Body of pancreas (tissue), 4 donors: ENCODE data around the gene KRT23. TPM values are rescaled to one million over a fixed set of nuclear protein-coding genes. Genes with fewer than 3 reads are reported as not detected.
A peak's percentile ranks its signal among the peaks of the same experiment; 100 is the strongest.

Experiments used
- ATAC-seq: fragments of 150-250 bp; one replicate; pipeline ENCODE4 v1.9.1; 2016
- DNase-seq, 4 donors: peaks; one replicate each; pipeline ENCODE4 v3.0.0-alpha.2; 2019
- H3K27ac ChIP-seq, 4 donors: fragments of 200-600 bp; sonication (generic); 1 replicate in 3 of 4; 2 replicates in 1 of 4; pipeline versions ENCODE4 v1.5.1 to v1.6.1; 2016 to 2019; ENCODE audit warnings: mild to moderate bottlenecking in 1 of 4, mixed read lengths in 1 of 4, moderate library complexity in 1 of 4
- H3K27me3 ChIP-seq, 2 donors: fragments of 200-600 bp; sonication (generic); one replicate each; pipeline ENCODE4 v1.6.0; 2016; ENCODE audit warnings: mild to moderate bottlenecking in 1 of 2
- H3K36me3 ChIP-seq, 2 donors: fragments of 200-600 bp; sonication (generic); replicated peaks in 1 of 2; 2 replicates each; pipeline ENCODE4 v1.5.1; 2016; ENCODE audit warnings: low read depth in 2 of 2; ENCODE audit not compliant: insufficient read depth in 1 of 2
- H3K4me1 ChIP-seq: fragments of 200-600 bp; sonication (generic); one replicate; pipeline ENCODE4 v1.6.0; 2016
- H3K4me3 ChIP-seq, 2 donors: fragments of 200-600 bp; sonication (generic); 1 replicate in 1 of 2; 2 replicates in 1 of 2; pipeline ENCODE4 v1.5.1; 2016 to 2019
- H3K9me3 ChIP-seq, 3 donors: fragments of 200-600 bp; sonication (generic); 1 replicate in 2 of 3; 2 replicates in 1 of 3; pipeline ENCODE4 v1.5.1; 2016
- CTCF ChIP-seq, 7 experiments: fragments of 450-650 bp in 4 of 7; fragments of 200-600 bp in 3 of 7; sonication (generic) in 3 of 7; IDR thresholded peaks; one replicate each; pipeline ENCODE4 v1.5.1; 2016 to 2019; ENCODE audit warnings: antibody characterized with exemption in 7 of 7
- POLR2A ChIP-seq, 3 donors: fragments of 450-650 bp; IDR thresholded peaks; one replicate each; pipeline ENCODE4 v1.6.1; 2016; ENCODE audit warnings: antibody characterized with exemption in 3 of 3, mild to moderate bottlenecking in 2 of 3
- WGBS, 2 donors: methylation state at CpG; one replicate each; pipeline ENCODE4 v1.1.5; 2017; 5-methylcytosine and 5-hydroxymethylcytosine counted together
- intact Hi-C: fragments of 100-400 bp; cut with DNase I; formaldehyde crosslinking; loops from one replicate; pipeline ENCODE4 v1.15.1; 2023
- total RNA-seq, 2 donors: library from RNA; depleted of rRNA; stranded (reverse); fragments of >200 nt; gene quantifications; one replicate each; pipeline ENCODE4 v1.1.0, GENCODE V29; 2016

The KRT23 gene
- total RNA-seq, 2 donors from 2014 or later: 2.3 to 9.6 TPM

GRCh38 chr17:40980117-40980516 lies 42.7 kb upstream of the KRT23 start:
- TF ChIP-seq CTCF (IDR thresholded peaks at IDR 0.05): no peak
- TF ChIP-seq POLR2A (IDR thresholded peaks at IDR 0.05): no peak
- DNase-seq (no peak), ATAC-seq (no peak)
- intact Hi-C loops: no loop called here
- Histone ChIP-seq H3K27ac (peak overlapping the region in 2 of 4 donors; percentile 10 to 18), H3K4me3 (no peak overlapping the region), H3K36me3 (no peaks in the 10 kb centered on the region), H3K9me3 (no peaks in the 10 kb centered on the region), H3K4me1 (peaks cover 22% of the 10 kb centered on the region), H3K27me3 (peaks cover 0 to 4% of the 10 kb centered on the region in 2 donors)
- WGBS, 2 donors: 85 to 86% methylated on average over 3 of the region's 3 CpGs

DNA sequence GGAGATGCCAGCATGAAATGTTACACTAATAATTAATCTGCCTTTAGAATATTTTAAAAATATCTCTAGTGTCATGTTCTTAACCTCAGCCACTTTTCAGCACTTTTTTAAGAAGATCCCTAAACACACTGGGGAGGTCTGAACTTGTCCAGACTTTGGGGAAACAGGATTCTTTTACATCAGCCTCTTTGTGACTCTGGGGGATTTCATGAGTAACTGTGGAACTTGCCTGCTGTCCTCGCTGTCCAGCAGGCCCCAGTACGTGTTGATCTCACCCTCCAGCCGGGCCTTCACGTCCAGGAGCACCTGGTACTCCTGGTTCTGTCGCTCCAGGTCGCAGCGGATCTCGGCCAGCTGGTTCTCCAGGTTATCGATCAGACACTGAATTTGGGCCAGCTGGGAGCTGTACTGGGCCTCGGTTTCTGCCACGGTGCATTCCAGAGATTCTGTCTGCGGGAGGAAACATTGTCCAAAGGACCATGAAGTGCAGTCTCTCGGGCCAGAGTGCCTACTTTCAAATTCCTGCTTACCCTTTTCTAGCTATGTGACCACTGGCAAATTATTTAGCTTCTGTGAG lies 41.2 kb upstream of the KRT23 start:
- no peak overlapping the region for H3K4me3 ChIP-seq
- no peaks in the 10 kb centered on the region for H3K9me3 ChIP-seq
- intact Hi-C loops: no loop called here
- 29 to 48% methylated on average over 12 to 13 of the region's 13 CpGs for WGBS, 2 donors
- peaks cover 0 to 4% of the 10 kb centered on the region in 2 donors for H3K27me3 ChIP-seq
- DNase-seq (peak; percentile 48 to 78 (median 60)), ATAC-seq (peak; percentile 85)
- no peak for TF ChIP-seq POLR2A (IDR thresholded peaks at IDR 0.05)
- TF ChIP-seq CTCF (IDR thresholded peaks at IDR 0.05): no peak
- peak overlapping the region in 3 of 4 donors; percentile 13 to 75 (median 72) for H3K27ac ChIP-seq
- no peaks in the 10 kb centered on the region for H3K36me3 ChIP-seq
- H3K4me1 ChIP-seq: peaks cover 22% of the 10 kb centered on the region

- peaks cover 17% of the 10 kb centered on the region for H3K4me1 ChIP-seq
- TF ChIP-seq POLR2A (IDR thresholded peaks at IDR 0.05): no peak
- TF ChIP-seq CTCF (IDR thresholded peaks at IDR 0.05): no peak
- peaks cover 0 to 4% of the 10 kb centered on the region in 2 donors for H3K27me3 ChIP-seq
- ATAC-seq (no peak), DNase-seq (no peak)
- H3K4me3 ChIP-seq: no peak overlapping the region
- H3K27ac ChIP-seq: no peak overlapping the region
- intact Hi-C loops: no loop called here
- no peaks in the 10 kb centered on the region for H3K9me3 ChIP-seq
- no peaks in the 10 kb centered on the region for H3K36me3 ChIP-seq
Observed at GRCh38 chr17:40975516-40975915, 38.1 kb upstream of the KRT23 start.

DNA sequence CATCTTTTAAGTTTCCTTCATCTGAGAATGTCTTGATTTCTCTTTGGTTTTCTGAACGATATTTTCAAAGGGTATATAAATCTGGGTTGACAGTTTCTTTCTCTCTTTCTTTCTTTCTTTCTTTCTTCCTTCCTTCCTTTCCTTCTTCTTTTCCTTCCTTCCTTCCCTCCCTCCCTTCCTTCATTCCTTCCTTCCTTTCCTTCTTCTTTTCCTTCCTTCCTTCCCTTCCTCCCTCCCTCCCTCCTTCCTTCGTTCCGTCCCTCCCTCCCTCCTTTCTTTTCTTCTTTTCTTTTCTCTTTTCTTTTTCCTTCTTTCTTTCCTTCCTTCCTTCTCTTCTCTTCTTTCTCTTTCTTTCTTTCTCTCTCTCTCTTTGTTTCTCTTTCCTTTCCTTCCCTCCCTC lies 36.9 kb upstream of the KRT23 start:
- Histone ChIP-seq H3K36me3 (no peaks in the 10 kb centered on the region), H3K4me1 (peaks cover 12% of the 10 kb centered on the region), H3K27ac (no peak overlapping the region), H3K27me3 (peaks cover 0 to 4% of the 10 kb centered on the region in 2 donors), H3K4me3 (no peak overlapping the region), H3K9me3 (no peaks in the 10 kb centered on the region)
- intact Hi-C loops: no loop called here
- TF ChIP-seq CTCF (IDR thresholded peaks at IDR 0.05) (no peak), POLR2A (IDR thresholded peaks at IDR 0.05) (no peak)
- 89% methylated on average over 3 of the region's 3 CpGs for WGBS, 2 donors
- no peak for DNase-seq
- no peak for ATAC-seq

GRCh38 chr17:40967582-40967981 lies 30.1 kb upstream of the KRT23 start:
- Histone ChIP-seq H3K27me3 (no peaks in the 10 kb centered on the region), H3K4me1 (no peaks in the 10 kb centered on the region), H3K4me3 (no peak overlapping the region), H3K9me3 (no peaks in the 10 kb centered on the region), H3K36me3 (no peaks in the 10 kb centered on the region), H3K27ac (no peak overlapping the region)
- DNase-seq (no peak), ATAC-seq (no peak)
- WGBS, 2 donors: 75 to 86% methylated on average over 1 of the region's 1 CpG
- intact Hi-C loops: no loop called here
- TF ChIP-seq POLR2A (IDR thresholded peaks at IDR 0.05) (no peak), CTCF (IDR thresholded peaks at IDR 0.05) (no peak)
